GM19238 (cell line): ENCODE results near the gene LGALS7.

ENCODE experiments used
- DNase-seq: peaks from one replicate; pipeline ENCODE4 v3.0.0; 2011; ENCODE audit warnings: low spot score; ENCODE audit not compliant: insufficient read length

Gene LGALS7

GRCh38 chr19:38740932-38741331 lies 32.4 kb downstream of the LGALS7 start:
- DNase-seq = no peak

- DNase-seq = no peak
Observed at GRCh38 chr19:38740257-38740592, 33.1 kb downstream of the LGALS7 start.

GRCh38 chr19:38739440-38740256 lies 33.7 kb downstream of the LGALS7 start:
- no peak for DNase-seq

- no peak for DNase-seq
Observed at GRCh38 chr19:38737921-38738737, 35.2 kb downstream of the LGALS7 start.

GRCh38 chr19:38737281-38737865 lies 35.9 kb downstream of the LGALS7 start:
- DNase-seq = no peak

GRCh38 chr19:38736413-38737280 lies 36.7 kb downstream of the LGALS7 start:
- DNase-seq = peak; percentile 59

- peak; percentile 45 for DNase-seq
Observed at GRCh38 chr19:38736036-38736412, 37.3 kb downstream of the LGALS7 start.

- peak; percentile 36 for DNase-seq
Observed at GRCh38 chr19:38735257-38735686, 38.0 kb downstream of the LGALS7 start.

GRCh38 chr19:38734426-38735256 lies 38.7 kb downstream of the LGALS7 start:
- no peak for DNase-seq

GRCh38 chr19:38734176-38734425 lies 39.2 kb downstream of the LGALS7 start:
- peak; percentile 80 for DNase-seq

GRCh38 chr19:38733493-38734175 lies 39.7 kb downstream of the LGALS7 start:
- DNase-seq = no peak

GRCh38 chr19:38733241-38733492 lies 40.1 kb downstream of the LGALS7 start:
- DNase-seq = no peak

GRCh38 chr19:38731654-38732301 lies 41.5 kb downstream of the LGALS7 start:
- DNase-seq = no peak

- no peak for DNase-seq
Observed at GRCh38 chr19:38730731-38731589, 42.4 kb downstream of the LGALS7 start.

- no peak for DNase-seq
Observed at GRCh38 chr19:38730470-38730730, 42.9 kb downstream of the LGALS7 start.

- DNase-seq = peak; percentile 68
Observed at GRCh38 chr19:38729653-38730469, 43.5 kb downstream of the LGALS7 start.

GRCh38 chr19:38728752-38729541 lies 44.4 kb downstream of the LGALS7 start:
- no peak for DNase-seq
